Activated CD4-positive, alpha-beta T cell treated with anti-CD3 and anti-CD28 coated beads, Interleukin-2, Interleukin-4, amounts not matched to agents 100 ng/mL and 50 ng/mL, durations not matched to agents 16 hours and 8 hours (primary cell): ENCODE data around the gene PFKFB2.

Source experiments
- DNase-seq: peaks from one replicate; pipeline ENCODE4 v3.0.0-alpha.2; 2020; ENCODE audit warnings: low spot score

PFKFB2 gene

DNA sequence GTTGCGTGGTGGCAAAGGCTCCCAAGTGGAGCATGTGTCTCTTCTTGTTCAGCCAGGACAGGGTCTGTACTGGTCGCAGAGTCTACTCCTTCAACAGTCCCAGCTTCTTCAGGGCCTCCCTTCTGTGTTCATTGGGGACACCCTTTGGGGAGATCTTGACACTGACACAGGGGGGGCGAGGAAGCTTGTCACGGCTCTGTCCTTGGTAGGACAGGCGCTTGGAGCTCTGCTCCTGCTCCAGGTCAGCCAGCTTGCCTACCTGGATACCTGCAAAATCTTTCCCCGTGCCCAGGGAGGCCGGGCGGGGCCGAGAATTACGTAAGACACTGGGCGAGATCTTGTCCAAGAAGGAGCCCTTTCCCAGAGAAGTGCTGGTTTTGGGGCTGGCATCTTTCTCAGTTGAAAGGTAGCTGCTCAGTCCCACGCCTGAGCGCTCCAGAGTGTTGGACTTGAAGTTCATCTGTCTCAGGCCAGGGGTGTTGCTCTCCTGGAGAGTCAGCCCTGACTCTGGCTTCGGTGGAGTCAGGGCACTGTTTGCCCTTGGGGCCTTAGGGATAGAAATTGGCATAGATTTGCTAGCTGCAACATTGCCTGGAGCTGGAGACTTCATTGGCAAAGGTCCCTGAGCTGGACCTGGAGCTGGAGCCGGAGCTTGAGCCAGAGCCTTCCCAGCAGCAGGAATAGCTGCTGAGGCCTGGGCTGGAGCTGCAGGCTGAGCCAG is 31.0 kb upstream of the PFKFB2 start:
- DNase-seq, result no peak

GRCh38 chr1:207022996-207023679 is 29.9 kb upstream of the PFKFB2 start:
- DNase-seq, result no peak

DNA sequence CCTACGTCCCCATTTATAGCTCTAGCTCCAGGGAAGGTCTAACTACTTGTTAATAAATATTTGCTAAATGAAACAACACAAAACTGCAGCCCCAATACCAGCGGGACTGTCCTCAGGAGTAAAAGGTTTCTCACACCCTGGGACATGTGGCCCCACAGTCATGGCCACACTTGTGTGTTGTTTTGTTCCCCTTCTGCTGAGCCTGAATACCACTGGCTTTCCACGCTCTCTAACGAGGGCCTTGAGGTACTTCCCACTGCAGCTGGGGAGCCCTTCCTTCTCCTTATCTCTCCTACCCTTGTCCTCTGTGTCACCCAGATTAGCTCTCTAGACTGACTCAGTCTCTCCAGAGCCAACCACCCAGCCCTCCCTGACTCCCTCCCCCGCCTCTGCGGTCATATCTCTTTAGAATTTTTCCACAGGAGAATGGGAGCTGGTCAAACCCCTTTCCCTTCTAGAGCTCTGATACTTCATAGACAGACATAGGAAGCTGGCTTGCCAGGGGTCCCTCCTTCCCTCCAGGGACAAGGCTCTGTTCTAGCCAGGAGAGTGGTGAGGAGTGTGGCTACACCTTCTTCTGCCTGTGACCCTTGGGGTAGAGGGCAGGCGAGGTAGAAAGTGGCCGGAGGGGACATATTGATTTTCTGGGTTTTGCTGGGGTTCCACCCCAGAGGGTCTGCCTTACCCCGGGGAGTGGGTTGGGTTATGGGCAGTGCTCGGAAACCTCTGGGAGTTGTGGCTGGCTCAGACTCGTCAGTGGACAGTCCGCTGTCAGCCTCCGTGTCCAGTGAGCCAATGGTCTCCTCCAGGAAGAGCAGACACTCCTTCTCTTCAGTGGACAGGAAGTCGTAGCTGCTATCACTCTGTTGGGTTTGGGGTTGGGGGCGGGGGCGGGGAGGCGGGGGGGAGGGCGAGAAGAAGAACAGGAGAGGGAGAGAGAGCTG is 28.6 kb upstream of the PFKFB2 start:
- no peak for DNase-seq

DNA sequence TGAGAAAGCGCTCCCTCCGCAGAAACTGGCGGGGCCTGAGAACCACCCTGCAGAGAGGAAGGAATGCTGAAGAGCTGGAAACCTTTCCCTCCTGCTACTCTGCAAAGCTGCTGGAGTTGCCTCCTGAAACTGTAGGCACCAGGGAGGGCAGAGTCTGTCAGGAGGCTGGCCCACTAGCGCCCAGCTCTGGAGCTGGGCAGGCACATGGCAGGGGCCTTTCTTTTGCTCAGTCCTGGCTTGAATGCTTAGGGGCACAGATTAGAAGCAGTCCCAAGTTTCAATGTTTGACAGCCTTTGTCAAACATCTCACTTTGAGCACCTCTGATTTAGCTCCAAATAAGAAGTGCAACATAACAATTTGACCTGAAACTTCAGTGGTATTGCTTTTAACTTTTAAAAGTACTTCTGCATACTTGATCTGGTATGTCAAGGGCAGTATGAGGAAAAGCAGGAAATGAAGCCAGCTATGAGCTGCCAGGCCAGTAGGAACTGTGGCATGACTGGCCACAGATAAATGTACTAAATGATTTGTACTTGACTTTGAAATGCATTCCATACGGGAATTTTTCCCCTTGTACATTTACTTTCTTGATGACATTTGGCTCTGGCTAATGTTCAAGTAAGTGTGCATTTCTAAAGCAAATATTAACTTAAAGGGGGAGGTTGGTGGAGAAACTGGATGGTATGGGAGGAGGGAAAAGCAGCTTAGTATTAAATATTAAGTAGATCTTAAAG is 27.8 kb upstream of the PFKFB2 start:
- DNase-seq, result no peak

DNA sequence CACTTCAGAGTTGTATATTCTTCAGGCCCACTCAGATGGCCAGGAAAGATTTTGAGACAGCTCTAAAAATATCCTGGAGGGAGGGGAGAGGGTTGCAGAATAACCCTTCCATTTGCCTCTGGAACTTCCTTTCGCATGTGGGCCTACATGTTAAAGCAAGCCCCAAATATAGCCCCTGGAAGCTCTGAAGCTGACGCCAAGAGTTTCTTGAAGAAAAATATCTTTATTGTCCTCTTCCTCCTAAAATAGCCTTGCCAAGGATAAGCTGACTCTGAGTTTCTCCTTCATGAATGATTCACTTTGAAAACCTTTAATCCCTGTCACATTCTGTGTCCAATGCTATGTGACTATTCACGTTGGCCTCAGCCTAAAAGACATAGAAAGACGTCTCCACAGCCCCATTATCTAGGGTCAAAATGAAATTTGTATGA is 27.0 kb upstream of the PFKFB2 start:
- no peak for DNase-seq

DNA sequence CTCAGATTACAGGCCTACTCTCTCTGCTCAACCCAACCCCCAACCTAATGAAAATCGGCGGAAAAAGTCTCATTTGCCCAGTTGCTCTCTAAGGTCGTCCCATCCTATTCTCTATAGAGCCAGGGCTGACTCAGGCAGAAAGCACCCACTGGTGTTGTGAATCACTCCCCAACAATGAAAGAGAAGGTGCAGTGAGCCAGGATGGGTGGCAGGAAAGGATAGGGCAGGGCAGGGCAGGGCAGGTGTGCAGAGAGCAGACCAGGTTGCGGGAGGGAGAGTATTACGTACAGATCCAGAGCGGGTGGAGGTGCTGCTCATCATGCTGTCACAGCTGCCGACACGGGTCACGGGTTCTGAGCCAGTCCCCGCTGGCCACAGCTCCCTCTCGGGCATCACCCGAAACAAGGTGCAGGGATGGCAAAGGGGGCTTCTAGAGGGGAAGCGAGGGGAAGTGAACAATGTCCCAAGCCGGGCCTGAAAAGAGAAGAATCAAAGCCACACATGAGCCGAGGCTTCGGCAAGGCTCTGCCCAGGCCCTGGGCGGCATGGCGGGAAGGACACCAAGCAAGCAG is 25.8 kb upstream of the PFKFB2 start:
- DNase-seq, result no peak

DNA sequence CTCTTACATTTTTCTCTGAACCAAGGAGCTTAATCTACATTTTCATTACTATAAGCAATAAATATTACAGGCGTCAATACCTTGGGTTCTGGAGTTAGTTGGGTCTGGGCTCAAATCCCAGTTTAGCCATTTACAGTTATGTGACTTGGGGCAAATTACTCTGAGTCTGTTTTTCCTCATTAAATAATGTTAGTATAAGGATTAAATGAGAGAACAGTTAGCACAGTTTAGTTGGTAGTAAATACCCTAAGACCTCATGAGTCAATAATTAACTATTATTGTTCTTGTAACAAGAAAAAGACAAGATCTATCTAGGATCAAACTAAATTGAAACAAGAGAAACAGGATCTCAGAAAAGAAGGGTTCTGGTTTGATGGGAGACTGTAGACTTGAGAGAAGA is 25.2 kb upstream of the PFKFB2 start:
- DNase-seq, result no peak

GRCh38 chr1:207028884-207029650 is 24.0 kb upstream of the PFKFB2 start:
- DNase-seq, result no peak

DNA sequence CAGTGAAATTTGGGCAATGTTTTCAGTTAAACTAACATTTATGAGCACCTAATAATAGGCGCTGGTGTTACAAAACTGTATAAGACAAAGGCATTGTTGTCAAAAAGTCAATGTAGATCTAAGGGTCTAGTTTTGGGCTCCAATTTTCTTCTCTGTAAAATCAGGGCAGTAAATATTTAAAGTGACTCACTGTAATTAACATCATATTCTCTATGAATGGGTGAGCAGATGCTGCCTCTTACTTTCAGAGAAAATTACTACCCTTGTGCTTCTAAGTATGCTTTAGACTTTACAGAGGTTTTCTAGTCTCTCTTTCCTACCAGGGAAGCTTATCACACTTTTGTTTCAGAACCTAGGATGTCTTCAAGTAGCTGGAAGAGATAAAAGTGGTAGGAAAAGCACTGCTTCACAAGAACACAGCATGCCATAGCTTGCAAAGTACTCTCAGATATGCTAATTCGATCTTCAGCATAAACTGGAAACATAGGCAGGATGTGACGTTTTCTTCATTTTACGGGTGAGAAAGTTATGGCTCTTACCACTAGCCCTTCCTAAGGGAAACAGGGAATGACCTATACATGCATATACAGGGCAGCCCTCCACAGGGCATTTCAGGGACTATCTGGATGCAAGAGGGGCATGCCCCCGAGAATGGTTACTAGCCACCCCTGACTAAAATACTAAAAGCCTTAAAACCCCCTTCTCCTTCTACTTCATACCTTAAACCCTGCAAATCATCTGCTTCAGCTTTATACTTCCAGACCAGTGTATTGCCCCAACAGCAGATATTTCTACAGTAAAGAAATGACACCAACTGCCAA is 23.2 kb upstream of the PFKFB2 start:
- DNase-seq, result no peak

DNA sequence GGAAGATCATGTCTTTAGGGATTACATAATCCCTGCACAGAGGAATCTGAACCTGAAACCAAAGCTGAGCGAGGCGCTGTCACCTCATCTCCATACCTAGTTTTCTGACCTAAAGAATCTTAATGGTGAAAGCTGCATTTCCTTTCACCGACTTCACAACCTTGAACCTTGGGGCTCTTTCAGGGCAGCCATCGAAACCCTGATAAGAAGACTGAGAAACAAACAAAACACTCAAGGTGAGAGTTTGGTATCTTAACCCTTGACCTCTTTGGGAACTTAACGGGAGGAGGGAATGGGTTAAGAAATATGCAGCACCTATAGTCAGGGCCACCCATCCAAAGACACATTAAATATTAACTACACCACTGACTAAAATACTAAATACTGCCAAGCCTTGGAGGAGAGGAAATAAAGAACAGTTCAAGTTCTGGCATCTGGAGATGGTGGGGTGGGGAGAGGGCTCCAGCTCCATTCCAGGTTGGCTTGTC is 22.5 kb upstream of the PFKFB2 start:
- no peak for DNase-seq

DNA sequence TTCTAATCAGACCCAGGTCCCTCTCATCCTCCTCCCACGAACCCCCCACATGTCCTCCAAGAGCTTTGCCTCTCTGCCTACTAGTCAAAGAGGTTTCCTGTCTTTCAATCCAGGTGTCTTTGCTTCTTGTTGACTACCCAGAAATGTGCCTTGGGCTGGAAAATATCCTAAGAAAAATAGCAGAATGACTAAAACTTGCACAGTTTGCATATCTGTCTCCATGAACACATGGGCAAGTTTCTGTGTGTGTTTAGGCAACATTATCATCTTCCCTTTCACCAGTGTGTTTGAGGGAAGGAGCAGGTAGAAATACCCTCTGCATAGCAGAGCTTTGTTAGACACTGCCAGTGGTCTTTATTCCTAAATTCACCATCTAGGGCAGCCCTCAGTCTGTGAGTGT is 22.1 kb upstream of the PFKFB2 start:
- no peak for DNase-seq

GRCh38 chr1:207031632-207032264 is 21.3 kb upstream of the PFKFB2 start:
- DNase-seq, result no peak

DNA sequence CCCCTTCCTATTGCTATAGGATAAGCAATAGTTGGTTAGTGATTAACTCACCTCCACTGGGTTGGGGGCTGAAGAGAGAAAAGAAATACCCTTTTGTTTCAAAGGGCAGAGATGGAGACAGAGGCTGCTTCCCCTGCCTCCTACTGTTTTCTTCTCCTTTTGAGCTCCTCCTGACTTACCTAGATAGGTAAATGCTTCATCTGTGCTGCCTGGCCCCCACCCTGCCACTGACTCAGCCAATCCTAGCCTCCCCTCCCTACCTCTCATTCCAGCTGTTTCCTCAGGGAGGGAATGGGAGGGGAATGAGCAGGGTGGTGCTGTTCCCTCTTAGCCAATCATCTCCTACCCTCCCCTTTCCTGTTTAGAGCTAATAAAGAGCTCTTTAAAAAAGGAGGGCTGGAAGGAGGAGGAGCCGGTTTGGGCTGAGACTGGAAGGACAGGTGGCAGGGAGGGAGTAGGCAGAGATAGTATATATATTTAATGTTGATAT is 20.5 kb upstream of the PFKFB2 start, which contains the start of gene C1orf116:
TSS of gene C1orf116 (minus strand) at position 229 of the 490 bp plus-strand sequence. CDS start 5,158 bp downstream, outside the sequence.
- no peak for DNase-seq

- DNase-seq, result no peak
These were observed 19.8 kb upstream of the PFKFB2 start for GRCh38 chr1:207033302-207033701.

DNA sequence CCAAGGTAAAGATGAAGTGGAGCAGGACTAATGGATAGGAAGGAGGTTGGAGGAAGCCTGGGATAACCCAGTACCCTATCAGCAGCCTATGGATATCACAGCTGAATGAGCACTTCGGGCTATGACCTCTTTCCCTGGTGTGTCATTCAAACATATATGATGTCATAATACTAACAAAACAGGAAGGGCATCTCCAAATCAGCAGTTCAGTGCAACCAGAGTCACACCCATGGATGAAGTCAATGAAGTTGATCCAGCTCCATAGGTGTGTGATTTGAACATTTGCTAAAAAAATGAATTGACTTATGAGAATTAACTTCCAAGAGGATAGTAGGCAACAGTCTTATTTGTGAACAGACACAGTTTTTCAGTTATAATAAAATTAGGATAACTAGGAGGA is 18.9 kb upstream of the PFKFB2 start:
- DNase-seq, result no peak

- DNase-seq, result no peak
These were observed 18.1 kb upstream of the PFKFB2 start for GRCh38 chr1:207034998-207035397.

DNA sequence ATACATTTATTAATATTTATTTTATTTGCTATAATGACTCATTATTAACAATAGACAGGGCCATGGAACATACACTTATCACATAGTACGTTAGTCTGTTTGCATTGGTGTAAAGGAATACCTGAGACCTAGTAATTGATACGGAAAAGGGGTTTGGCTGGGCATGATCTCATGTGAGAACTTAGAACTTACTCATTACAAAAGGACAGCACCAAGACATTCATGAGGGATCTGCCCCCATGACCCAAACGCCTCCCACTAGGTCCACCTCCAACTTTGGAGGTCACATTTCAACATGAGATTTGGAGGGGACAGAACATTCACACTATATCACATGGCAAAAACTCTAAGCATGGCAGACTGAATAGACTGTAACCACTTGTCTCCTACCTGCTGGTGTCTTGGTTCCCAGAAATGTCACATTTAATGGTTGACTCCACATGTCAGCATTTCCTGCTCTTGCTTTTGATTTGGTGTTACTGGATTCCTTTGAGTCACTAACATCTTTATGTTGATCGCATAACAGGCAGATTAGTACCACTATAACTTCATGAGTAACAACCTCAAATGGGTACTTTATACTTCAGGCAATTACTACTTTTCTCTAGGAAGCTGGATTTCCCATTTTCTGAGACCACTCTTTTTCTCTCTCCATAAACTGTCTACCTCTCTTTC is 17.1 kb upstream of the PFKFB2 start:
- no peak for DNase-seq

- no peak for DNase-seq
These were observed 16.2 kb upstream of the PFKFB2 start for GRCh38 chr1:207036865-207037264.
